Epithelial cell of umbilical artery (primary cell): ENCODE results near the gene SARS1. TPM values are rescaled to one million over a fixed set of nuclear protein-coding genes. Genes with fewer than 3 reads are reported as not detected.

Source experiments
- total RNA-seq: library from RNA; depleted of rRNA; stranded (reverse); fragments of >200 nt; gene quantifications from 2 replicates; pipeline ENCODE4 v1.2.3, GENCODE V29; 2014

The SARS1 gene
- 222 and 344 TPM in 2 replicates for total RNA-seq

GRCh38 chr1:109213824-109214693, at the start of gene SARS1:
TSS of gene SARS1 (plus strand) at chr1:109213918. CDS start at chr1:109213993, 75 bp downstream.

GRCh38 chr1:109248797-109249629, 35.3 kb downstream of the SARS1 start, which contains the start of gene CELSR2:
TSS of gene CELSR2 (plus strand) at chr1:109249539. CDS start at chr1:109250080, 541 bp downstream.

GRCh38 chr1:109282952-109283747, 69.4 kb downstream of the SARS1 start, which contains the start of gene PSRC1:
TSS of gene PSRC1 (minus strand) at chr1:109283145.

Other genes starting within 250 kb of the SARS1 start
- 14.3 and 22.2 TPM in 2 replicates for gene WDR47, start 171.8 kb upstream of the SARS1 start, total RNA-seq
- 79.6 and 140 TPM in 2 replicates for gene TAF13, start 137.9 kb upstream of the SARS1 start, total RNA-seq
- gene TMEM167B, start 123.2 kb upstream of the SARS1 start, total RNA-seq, result 16.6 and 17.2 TPM in 2 replicates
- 0.15 and 0.32 TPM in 2 replicates for gene ELAPOR1, start 99.8 kb upstream of the SARS1 start, total RNA-seq
- 0.65 and 0.76 TPM in 2 replicates for gene CELSR2, start 35.6 kb downstream of the SARS1 start, total RNA-seq
- gene PSRC1, start 69.2 kb downstream of the SARS1 start, total RNA-seq, result 7.5 and 12.3 TPM in 2 replicates
- gene MYBPHL, start 93.1 kb downstream of the SARS1 start, total RNA-seq, result not detected in 2 replicates
- gene SORT1, start 184.0 kb downstream of the SARS1 start, total RNA-seq, result 15.3 and 19.6 TPM in 2 replicates
- gene PSMA5, start 212.5 kb downstream of the SARS1 start, total RNA-seq, result 79.8 and 93.9 TPM in 2 replicates